HCT116 (cell line): ENCODE results near the gene COX4I2. TPM values are rescaled to one million over a fixed set of nuclear protein-coding genes. Genes with fewer than 3 reads are reported as not detected.

Experiments
- ATAC-seq: fragments of 200-7000 bp; cut with Tn5 transposase; 2 replicates; pipeline ENCODE4 v1.9.1; 2020; ENCODE audit warnings: mild to moderate bottlenecking, moderate library complexity
- BruUV-seq: library from RNA; stranded (reverse); fragments of 400-500 nt; replicated peaks from 2 replicates; lab custom pipeline; 2021; lab: Mats Ljungman, UMichigan
- CTCF ChIA-PET: fragments of 300-600 bp; sonication (Branson Sonifier 250); formaldehyde crosslinking; loops from one replicate; lab custom pipeline; 2021; ENCODE audit warnings: antibody characterized with exemption; lab: Charles Lee
- POLR2A ChIA-PET: fragments of 300-600, 350-600 bp; sonication (Branson Sonifier 250); formaldehyde crosslinking; loops from one replicate; lab custom pipeline; 2021; ENCODE audit warnings: antibody characterized with exemption; lab: Charles Lee
- RAD21 ChIA-PET, 2 experiments: fragments of 300-600 bp; sonication (Branson Sonifier 250); formaldehyde crosslinking; loops; one replicate each; lab custom pipeline; 2023; ENCODE audit warnings: low total read pairs in 2 of 2; ENCODE audit not compliant: uncharacterized antibody in 2 of 2, unreplicated experiment in 2 of 2, low non-redundant PET in 1 of 2; lab: Charles Lee
- DNase-seq: peaks from one replicate; pipeline ENCODE4 v3.0.0-alpha.2; 2010; ENCODE audit warnings: low read depth, low spot score
- H2AFZ ChIP-seq: fragments of 200-600 bp; shearing (Covaris generic), sonication (generic); 2 replicates; pipeline ENCODE4 v1.6.1; 2017; ENCODE audit warnings: low read depth, mixed run types, mixed read lengths, antibody characterized with exemption, low read length; ENCODE audit not compliant: poor library complexity, severe bottlenecking
- H3K27ac ChIP-seq: 2 replicates; pipeline ENCODE4 v1.5.1; 2012; ENCODE audit warnings: low read depth, low read length
- H3K27me3 ChIP-seq: fragments of 200-600 bp; sonication (generic); 2 replicates; pipeline ENCODE4 v1.6.1; 2016; ENCODE audit warnings: mixed run types, low read length, mixed read lengths; ENCODE audit not compliant: insufficient read depth
- H3K36me3 ChIP-seq, 2 experiments: fragments of 200-500 bp in 1 of 2; fragments of 200-600 bp in 1 of 2; sonication (Bioruptor generic) in 1 of 2; sonication (generic) in 1 of 2; 2 replicates each; pipeline versions ENCODE4 v1.5.1 to v1.6.1; 2014 to 2016; ENCODE audit warnings: low read length in 2 of 2, inconsistent platforms in 1 of 2, mixed read lengths in 1 of 2, mixed run types in 1 of 2; ENCODE audit not compliant: insufficient read depth in 2 of 2, control insufficient read depth in 1 of 2
- H3K4me1 ChIP-seq, 2 experiments: fragments of 200-600 bp in 1 of 2; sonication (generic) in 1 of 2; 2 replicates each; pipeline versions ENCODE4 v1.5.1 to v1.6.1; 2012 to 2017; ENCODE audit warnings: low read length in 2 of 2, inconsistent platforms in 1 of 2, mild to moderate bottlenecking in 1 of 2, mixed read lengths in 1 of 2, mixed run types in 1 of 2, moderate library complexity in 1 of 2; ENCODE audit not compliant: insufficient read depth in 2 of 2, control insufficient read depth in 1 of 2
- H3K4me2 ChIP-seq: fragments of 200-600 bp; sonication (generic); 2 replicates; pipeline ENCODE4 v1.6.1; 2017; ENCODE audit warnings: mixed run types, low read length, mixed read lengths
- H3K4me3 ChIP-seq, 2 experiments: fragments of 200-600 bp in 1 of 2; sonication (generic) in 1 of 2; replicated peaks in 1 of 2; 2 replicates each; pipeline ENCODE4 v1.5.1; 2011 to 2016; ENCODE audit warnings: low read length in 2 of 2, control low read depth in 1 of 2, low read depth in 1 of 2, mild to moderate bottlenecking in 1 of 2, mixed read lengths in 1 of 2, mixed run types in 1 of 2
- H3K79me2 ChIP-seq: fragments of 200-600 bp; sonication (generic); 2 replicates; pipeline ENCODE4 v1.6.1; 2017; ENCODE audit warnings: mild to moderate bottlenecking, mixed run types, low read length, moderate library complexity, mixed read lengths; ENCODE audit not compliant: insufficient read depth
- H3K9ac ChIP-seq: fragments of 200-600 bp; sonication (generic); 2 replicates; pipeline ENCODE4 v1.6.1; 2016; ENCODE audit warnings: low read length, mixed read lengths
- H3K9me2 ChIP-seq: fragments of 200-600 bp; sonication (generic), shearing (Covaris generic); 2 replicates; pipeline ENCODE4 v1.6.1; 2017; ENCODE audit warnings: mixed run types, mild to moderate bottlenecking, moderate library complexity; ENCODE audit not compliant: insufficient read depth
- H3K9me3 ChIP-seq, 2 experiments: fragments of 200-500 bp in 1 of 2; fragments of 200-600 bp in 1 of 2; sonication (Bioruptor generic) in 1 of 2; sonication (generic) in 1 of 2; 2 replicates each; pipeline ENCODE4 v1.6.1; 2014 to 2017; ENCODE audit warnings: low read length in 2 of 2, mixed read lengths in 2 of 2, inconsistent platforms in 1 of 2, low read depth in 1 of 2, mild to moderate bottlenecking in 1 of 2, mixed run types in 1 of 2, moderate library complexity in 1 of 2; ENCODE audit not compliant: control insufficient read depth in 1 of 2, insufficient read depth in 1 of 2
- H4K20me1 ChIP-seq: fragments of 200-600 bp; sonication (generic), shearing (Covaris generic); 2 replicates; pipeline ENCODE4 v1.6.1; 2017; ENCODE audit warnings: mixed run types, mild to moderate bottlenecking, moderate library complexity; ENCODE audit not compliant: insufficient read depth
- CBX3 ChIP-seq: IDR thresholded peaks from 2 replicates; pipeline ENCODE4 v1.6.1; 2012; ENCODE audit warnings: low read depth
- CEBPB ChIP-seq: IDR thresholded peaks from 2 replicates; pipeline ENCODE4 v1.6.1; 2012; ENCODE audit warnings: low read depth
- EGR1 ChIP-seq: IDR thresholded peaks from 2 replicates; pipeline ENCODE4 v1.6.1; 2012; ENCODE audit warnings: low read depth
- EZH2phosphoT487 ChIP-seq: fragments of 200-600 bp; IDR thresholded peaks from 2 replicates; pipeline ENCODE4 v1.6.1; 2018; ENCODE audit warnings: antibody characterized with exemption, borderline replicate concordance
- FOSL1 ChIP-seq: IDR thresholded peaks from 2 replicates; pipeline ENCODE4 v1.6.1; 2012; ENCODE audit warnings: low read depth
- JUND ChIP-seq: IDR thresholded peaks from 2 replicates; pipeline ENCODE4 v1.6.1; 2012
- POLR2A ChIP-seq: IDR thresholded peaks from 2 replicates; pipeline ENCODE4 v1.7.0; 2011; ENCODE audit warnings: borderline replicate concordance; ENCODE audit not compliant: insufficient read depth, insufficient read length; ENCODE audit errors: extremely low read depth
- POLR2AphosphoS5 ChIP-seq: IDR thresholded peaks from 2 replicates; pipeline ENCODE4 v1.6.1; 2011; ENCODE audit warnings: mild to moderate bottlenecking, low read depth, low read length, moderate library complexity
- SIN3A ChIP-seq: IDR thresholded peaks from 2 replicates; pipeline ENCODE4 v1.6.1; 2012; ENCODE audit warnings: low read depth
- SP1 ChIP-seq: IDR thresholded peaks from 2 replicates; pipeline ENCODE4 v1.6.1; 2012; ENCODE audit warnings: low read depth
- SRF ChIP-seq: IDR thresholded peaks from 2 replicates; pipeline ENCODE4 v1.6.1; 2012; ENCODE audit warnings: low read depth
- TCF7L2 ChIP-seq: IDR thresholded peaks from 2 replicates; pipeline ENCODE4 v1.7.0; 2011; ENCODE audit warnings: borderline replicate concordance, inconsistent platforms; ENCODE audit not compliant: insufficient read depth, insufficient read length; ENCODE audit errors: extremely low read depth
- ZFX ChIP-seq: fragments of 450-650 bp; IDR thresholded peaks from 2 replicates; pipeline ENCODE4 v1.6.1; 2017
- ZNF274 ChIP-seq: fragments of 200-500 bp; sonication (Bioruptor generic); IDR thresholded peaks from 2 replicates; pipeline ENCODE4 v1.6.1; 2014; ENCODE audit warnings: mild to moderate bottlenecking, low read depth, low read length, inconsistent platforms
- intact Hi-C: fragments of 100-400 bp; cut with micrococcal nuclease; formaldehyde crosslinking; loops from 2 replicates; pipeline ENCODE4 v1.10.0; 2022
- total RNA-seq: library from RNA; stranded (reverse); gene quantifications from one replicate; pipeline ENCODE4 v1.2.1, GENCODE V29; 2021; ENCODE audit not compliant: unreplicated experiment
- TF ChIP-seq, protein P1 (sequence below), 3 experiments: fragments of 200-600 bp in 1 of 3; sonication (generic) in 1 of 3; IDR thresholded peaks in 2 of 3; conservative IDR thresholded peaks in 1 of 3; 2 replicates each; pipeline ENCODE4 v1.5.1; 2012 to 2017; ENCODE audit warnings: low read depth in 2 of 3, low read length in 2 of 3, antibody characterized with exemption in 1 of 3, borderline replicate concordance in 1 of 3, control low read depth in 1 of 3, mild to moderate bottlenecking in 1 of 3, mixed read lengths in 1 of 3, mixed run types in 1 of 3, moderate library complexity in 1 of 3; ENCODE audit not compliant: insufficient read depth in 1 of 3
- TF ChIP-seq, protein P2 (sequence below): IDR thresholded peaks from 2 replicates; pipeline ENCODE4 v1.6.1; 2012; ENCODE audit warnings: low read depth
- TF ChIP-seq, protein P3 (sequence below): IDR thresholded peaks from 2 replicates; pipeline ENCODE4 v1.6.1; 2011; ENCODE audit warnings: mild to moderate bottlenecking, low read length, moderate library complexity; ENCODE audit not compliant: insufficient replicate concordance; ENCODE audit errors: extremely low read depth

Gene COX4I2
- total RNA-seq, 1 experiment from 2014 or later = not detected

- H3K36me3 ChIP-seq = peaks cover 20 to 63% of the 10 kb centered on the region in 2 experiments
- H3K4me3 ChIP-seq = no peak overlapping the region
- no TSS peak for BruUV-seq
- no peaks in the 10 kb centered on the region for H3K9me2 ChIP-seq
- TF ChIP-seq CBX3 (no peak), TCF7L2 (no peak), SRF (no peak), ZNF274 (no peak), EGR1 (no peak), ZFX (no peak), EZH2phosphoT487 (no peak), SP1 (no peak), CEBPB (no peak), FOSL1 (no peak), POLR2AphosphoS5 (no peak), SIN3A (no peak), JUND (no peak), POLR2A (no peak)
- TF ChIP-seq, protein P1, sequence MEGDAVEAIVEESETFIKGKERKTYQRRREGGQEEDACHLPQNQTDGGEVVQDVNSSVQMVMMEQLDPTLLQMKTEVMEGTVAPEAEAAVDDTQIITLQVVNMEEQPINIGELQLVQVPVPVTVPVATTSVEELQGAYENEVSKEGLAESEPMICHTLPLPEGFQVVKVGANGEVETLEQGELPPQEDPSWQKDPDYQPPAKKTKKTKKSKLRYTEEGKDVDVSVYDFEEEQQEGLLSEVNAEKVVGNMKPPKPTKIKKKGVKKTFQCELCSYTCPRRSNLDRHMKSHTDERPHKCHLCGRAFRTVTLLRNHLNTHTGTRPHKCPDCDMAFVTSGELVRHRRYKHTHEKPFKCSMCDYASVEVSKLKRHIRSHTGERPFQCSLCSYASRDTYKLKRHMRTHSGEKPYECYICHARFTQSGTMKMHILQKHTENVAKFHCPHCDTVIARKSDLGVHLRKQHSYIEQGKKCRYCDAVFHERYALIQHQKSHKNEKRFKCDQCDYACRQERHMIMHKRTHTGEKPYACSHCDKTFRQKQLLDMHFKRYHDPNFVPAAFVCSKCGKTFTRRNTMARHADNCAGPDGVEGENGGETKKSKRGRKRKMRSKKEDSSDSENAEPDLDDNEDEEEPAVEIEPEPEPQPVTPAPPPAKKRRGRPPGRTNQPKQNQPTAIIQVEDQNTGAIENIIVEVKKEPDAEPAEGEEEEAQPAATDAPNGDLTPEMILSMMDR (IDR thresholded peaks at IDR 0.05 in 2 of 3, conservative IDR thresholded peaks at IDR 0.05 in 1 of 3; ENCODE audit: borderline replicate concordance in 1 of 3, insufficient read depth in 1 of 3, low read depth in 2 of 3, low read length in 2 of 3) = no peak
- TF ChIP-seq, protein P2, sequence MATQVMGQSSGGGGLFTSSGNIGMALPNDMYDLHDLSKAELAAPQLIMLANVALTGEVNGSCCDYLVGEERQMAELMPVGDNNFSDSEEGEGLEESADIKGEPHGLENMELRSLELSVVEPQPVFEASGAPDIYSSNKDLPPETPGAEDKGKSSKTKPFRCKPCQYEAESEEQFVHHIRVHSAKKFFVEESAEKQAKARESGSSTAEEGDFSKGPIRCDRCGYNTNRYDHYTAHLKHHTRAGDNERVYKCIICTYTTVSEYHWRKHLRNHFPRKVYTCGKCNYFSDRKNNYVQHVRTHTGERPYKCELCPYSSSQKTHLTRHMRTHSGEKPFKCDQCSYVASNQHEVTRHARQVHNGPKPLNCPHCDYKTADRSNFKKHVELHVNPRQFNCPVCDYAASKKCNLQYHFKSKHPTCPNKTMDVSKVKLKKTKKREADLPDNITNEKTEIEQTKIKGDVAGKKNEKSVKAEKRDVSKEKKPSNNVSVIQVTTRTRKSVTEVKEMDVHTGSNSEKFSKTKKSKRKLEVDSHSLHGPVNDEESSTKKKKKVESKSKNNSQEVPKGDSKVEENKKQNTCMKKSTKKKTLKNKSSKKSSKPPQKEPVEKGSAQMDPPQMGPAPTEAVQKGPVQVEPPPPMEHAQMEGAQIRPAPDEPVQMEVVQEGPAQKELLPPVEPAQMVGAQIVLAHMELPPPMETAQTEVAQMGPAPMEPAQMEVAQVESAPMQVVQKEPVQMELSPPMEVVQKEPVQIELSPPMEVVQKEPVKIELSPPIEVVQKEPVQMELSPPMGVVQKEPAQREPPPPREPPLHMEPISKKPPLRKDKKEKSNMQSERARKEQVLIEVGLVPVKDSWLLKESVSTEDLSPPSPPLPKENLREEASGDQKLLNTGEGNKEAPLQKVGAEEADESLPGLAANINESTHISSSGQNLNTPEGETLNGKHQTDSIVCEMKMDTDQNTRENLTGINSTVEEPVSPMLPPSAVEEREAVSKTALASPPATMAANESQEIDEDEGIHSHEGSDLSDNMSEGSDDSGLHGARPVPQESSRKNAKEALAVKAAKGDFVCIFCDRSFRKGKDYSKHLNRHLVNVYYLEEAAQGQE = no peak
- TF ChIP-seq, protein P3, sequence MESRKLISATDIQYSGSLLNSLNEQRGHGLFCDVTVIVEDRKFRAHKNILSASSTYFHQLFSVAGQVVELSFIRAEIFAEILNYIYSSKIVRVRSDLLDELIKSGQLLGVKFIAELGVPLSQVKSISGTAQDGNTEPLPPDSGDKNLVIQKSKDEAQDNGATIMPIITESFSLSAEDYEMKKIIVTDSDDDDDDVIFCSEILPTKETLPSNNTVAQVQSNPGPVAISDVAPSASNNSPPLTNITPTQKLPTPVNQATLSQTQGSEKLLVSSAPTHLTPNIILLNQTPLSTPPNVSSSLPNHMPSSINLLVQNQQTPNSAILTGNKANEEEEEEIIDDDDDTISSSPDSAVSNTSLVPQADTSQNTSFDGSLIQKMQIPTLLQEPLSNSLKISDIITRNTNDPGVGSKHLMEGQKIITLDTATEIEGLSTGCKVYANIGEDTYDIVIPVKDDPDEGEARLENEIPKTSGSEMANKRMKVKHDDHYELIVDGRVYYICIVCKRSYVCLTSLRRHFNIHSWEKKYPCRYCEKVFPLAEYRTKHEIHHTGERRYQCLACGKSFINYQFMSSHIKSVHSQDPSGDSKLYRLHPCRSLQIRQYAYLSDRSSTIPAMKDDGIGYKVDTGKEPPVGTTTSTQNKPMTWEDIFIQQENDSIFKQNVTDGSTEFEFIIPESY = no peak
- H3K27ac ChIP-seq = peak overlapping the region; percentile 37; the same call in 1 of the 2 replicates
- H3K9ac ChIP-seq = no peak overlapping the region
- H3K9me3 ChIP-seq = no peaks in the 10 kb centered on the region
- H3K27me3 ChIP-seq = no peaks in the 10 kb centered on the region
- ChIA-PET POLR2A (interaction anchor here (0.7 kb wide), 1 partner anchor 507 kb away, joined by 6 read pairs; no protein-coding TSS in a partner anchor), RAD21 (no interaction called here), CTCF (no interaction called here)
- peak overlapping the region; percentile 22 for H3K4me2 ChIP-seq
- H3K79me2 ChIP-seq = peaks cover 99% of the 10 kb centered on the region
- H2AFZ ChIP-seq = no peak overlapping the region
- DNase-seq (no peak), ATAC-seq (no peak)
- peaks cover 51 to 88% of the 10 kb centered on the region in 2 experiments for H3K4me1 ChIP-seq
- intact Hi-C loops = no loop called here
- peaks cover 6% of the 10 kb centered on the region; the same call in 1 of the 2 replicates for H4K20me1 ChIP-seq
These were observed 52.5 kb downstream of the COX4I2 start for GRCh38 chr20:31690124-31690666.
